ENCODE data around the gene GRK1.

GRCh38 chr13:113747291-113747833, 80.3 kb downstream of the GRK1 start:
- TF ChIP-seq ZFX (IDR thresholded peaks at IDR 0.05), result no peak
- TF ChIP-seq, protein P1, sequence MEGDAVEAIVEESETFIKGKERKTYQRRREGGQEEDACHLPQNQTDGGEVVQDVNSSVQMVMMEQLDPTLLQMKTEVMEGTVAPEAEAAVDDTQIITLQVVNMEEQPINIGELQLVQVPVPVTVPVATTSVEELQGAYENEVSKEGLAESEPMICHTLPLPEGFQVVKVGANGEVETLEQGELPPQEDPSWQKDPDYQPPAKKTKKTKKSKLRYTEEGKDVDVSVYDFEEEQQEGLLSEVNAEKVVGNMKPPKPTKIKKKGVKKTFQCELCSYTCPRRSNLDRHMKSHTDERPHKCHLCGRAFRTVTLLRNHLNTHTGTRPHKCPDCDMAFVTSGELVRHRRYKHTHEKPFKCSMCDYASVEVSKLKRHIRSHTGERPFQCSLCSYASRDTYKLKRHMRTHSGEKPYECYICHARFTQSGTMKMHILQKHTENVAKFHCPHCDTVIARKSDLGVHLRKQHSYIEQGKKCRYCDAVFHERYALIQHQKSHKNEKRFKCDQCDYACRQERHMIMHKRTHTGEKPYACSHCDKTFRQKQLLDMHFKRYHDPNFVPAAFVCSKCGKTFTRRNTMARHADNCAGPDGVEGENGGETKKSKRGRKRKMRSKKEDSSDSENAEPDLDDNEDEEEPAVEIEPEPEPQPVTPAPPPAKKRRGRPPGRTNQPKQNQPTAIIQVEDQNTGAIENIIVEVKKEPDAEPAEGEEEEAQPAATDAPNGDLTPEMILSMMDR (conservative IDR thresholded peaks at IDR 0.05), result no peak

All from C4-2B (cell line).